ENCODE results near the gene BHLHA15. TPM values are rescaled to one million over a fixed set of nuclear protein-coding genes. Genes with fewer than 3 reads are reported as not detected.

BHLHA15 gene
- total RNA-seq, 3 donors from 2014 or later: 1.3 to 2.8 TPM; not detected in 1

DNA sequence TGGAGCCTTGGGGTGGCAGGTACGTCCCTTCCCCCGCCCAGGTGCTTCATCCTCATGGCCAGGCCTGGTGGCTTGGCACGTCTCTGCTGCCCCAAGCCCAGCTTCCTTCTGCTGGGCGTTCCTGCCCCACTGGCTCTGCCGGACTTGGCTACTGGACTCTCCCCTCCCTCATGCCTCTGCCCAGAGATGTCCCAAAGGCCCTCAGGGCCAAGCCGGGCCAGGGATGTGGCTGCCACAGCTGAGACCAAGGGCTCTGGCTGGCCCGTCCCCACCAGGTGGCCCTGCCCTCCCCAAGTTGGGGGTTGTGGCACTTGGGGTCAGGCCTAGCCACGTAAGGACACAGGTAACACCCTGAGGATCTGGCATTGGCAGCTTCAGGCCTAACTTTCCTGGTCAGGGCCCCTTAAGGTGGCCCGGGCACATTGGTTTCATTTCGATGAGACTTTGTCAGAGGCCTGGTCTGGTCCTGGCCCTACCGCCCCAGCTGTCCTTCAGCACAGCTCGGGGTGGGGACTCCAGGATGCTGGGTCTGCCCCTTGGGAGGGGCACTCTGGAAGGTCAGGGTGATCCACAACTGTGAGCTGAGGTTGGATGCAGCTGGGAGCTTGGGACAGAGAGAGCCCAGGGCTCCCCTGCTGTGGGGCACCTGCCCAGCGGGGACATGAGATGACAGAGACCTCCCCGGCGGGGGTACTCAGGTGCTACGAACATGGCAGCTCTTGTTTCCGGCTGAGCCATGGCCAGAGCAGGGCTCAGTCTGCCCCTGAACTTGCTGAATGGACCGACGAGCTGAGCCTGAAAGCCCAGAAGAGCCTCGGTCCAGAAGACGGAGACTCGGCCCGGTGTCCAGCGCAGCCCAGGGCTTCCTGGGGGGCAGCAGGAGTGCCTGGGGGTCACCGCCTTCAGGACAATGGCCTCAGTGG lies 2.9 kb downstream of the BHLHA15 start:
- peaks cover 3% of the 10 kb centered on the region for H3K4me1 ChIP-seq (ENCODE audit: low read depth)
- no peaks in the 10 kb centered on the region for H3K36me3 ChIP-seq (ENCODE audit: low read depth)
- TF ChIP-seq, protein P1, sequence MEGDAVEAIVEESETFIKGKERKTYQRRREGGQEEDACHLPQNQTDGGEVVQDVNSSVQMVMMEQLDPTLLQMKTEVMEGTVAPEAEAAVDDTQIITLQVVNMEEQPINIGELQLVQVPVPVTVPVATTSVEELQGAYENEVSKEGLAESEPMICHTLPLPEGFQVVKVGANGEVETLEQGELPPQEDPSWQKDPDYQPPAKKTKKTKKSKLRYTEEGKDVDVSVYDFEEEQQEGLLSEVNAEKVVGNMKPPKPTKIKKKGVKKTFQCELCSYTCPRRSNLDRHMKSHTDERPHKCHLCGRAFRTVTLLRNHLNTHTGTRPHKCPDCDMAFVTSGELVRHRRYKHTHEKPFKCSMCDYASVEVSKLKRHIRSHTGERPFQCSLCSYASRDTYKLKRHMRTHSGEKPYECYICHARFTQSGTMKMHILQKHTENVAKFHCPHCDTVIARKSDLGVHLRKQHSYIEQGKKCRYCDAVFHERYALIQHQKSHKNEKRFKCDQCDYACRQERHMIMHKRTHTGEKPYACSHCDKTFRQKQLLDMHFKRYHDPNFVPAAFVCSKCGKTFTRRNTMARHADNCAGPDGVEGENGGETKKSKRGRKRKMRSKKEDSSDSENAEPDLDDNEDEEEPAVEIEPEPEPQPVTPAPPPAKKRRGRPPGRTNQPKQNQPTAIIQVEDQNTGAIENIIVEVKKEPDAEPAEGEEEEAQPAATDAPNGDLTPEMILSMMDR (IDR thresholded peaks at IDR 0.05): no peak
- peak in 1 of 3 donors; percentile 46 for DNase-seq
- no peak overlapping the region for H3K4me3 ChIP-seq
- intact Hi-C loops (cut with DNase I, micrococcal nuclease): no loop called here
- ATAC-seq: peak; percentile 1
- no peaks in the 10 kb centered on the region for H3K9me3 ChIP-seq

DNA sequence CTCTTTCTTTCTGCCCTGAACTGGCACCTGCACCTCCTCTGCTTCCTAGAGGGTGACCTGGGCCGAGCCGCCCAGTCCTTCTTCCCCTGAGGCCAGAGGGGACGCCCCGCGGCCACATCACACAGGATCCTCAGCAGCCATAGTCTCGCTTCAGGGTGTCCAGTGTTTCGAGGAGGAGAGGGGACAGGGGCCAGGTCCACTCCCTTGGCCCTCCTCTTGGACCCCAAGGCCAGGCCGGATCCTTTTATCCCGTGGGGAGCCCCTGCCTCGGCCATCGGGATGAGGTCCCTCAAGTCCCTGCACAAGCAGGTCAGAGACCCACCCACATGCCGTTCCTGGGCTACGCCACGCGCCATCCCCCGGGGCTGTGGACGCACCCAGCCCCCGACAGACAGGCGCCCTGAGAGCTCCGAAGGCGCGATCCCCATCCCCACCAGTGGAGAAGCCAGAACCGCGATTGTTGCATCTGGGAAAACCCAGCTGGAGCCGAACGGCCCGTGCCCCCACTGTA lies 3.6 kb downstream of the BHLHA15 start:
- ATAC-seq (no peak), DNase-seq (peak in 2 of 3 donors; percentile 21 to 52)
- TF ChIP-seq, protein P1 (IDR thresholded peaks at IDR 0.05): no peak
- intact Hi-C loops (cut with DNase I, micrococcal nuclease): no loop called here
- Histone ChIP-seq H3K4me1 (ENCODE audit: low read depth) (peaks cover 3% of the 10 kb centered on the region), H3K4me3 (no peak overlapping the region), H3K36me3 (ENCODE audit: low read depth) (no peaks in the 10 kb centered on the region), H3K9me3 (no peaks in the 10 kb centered on the region)

DNA sequence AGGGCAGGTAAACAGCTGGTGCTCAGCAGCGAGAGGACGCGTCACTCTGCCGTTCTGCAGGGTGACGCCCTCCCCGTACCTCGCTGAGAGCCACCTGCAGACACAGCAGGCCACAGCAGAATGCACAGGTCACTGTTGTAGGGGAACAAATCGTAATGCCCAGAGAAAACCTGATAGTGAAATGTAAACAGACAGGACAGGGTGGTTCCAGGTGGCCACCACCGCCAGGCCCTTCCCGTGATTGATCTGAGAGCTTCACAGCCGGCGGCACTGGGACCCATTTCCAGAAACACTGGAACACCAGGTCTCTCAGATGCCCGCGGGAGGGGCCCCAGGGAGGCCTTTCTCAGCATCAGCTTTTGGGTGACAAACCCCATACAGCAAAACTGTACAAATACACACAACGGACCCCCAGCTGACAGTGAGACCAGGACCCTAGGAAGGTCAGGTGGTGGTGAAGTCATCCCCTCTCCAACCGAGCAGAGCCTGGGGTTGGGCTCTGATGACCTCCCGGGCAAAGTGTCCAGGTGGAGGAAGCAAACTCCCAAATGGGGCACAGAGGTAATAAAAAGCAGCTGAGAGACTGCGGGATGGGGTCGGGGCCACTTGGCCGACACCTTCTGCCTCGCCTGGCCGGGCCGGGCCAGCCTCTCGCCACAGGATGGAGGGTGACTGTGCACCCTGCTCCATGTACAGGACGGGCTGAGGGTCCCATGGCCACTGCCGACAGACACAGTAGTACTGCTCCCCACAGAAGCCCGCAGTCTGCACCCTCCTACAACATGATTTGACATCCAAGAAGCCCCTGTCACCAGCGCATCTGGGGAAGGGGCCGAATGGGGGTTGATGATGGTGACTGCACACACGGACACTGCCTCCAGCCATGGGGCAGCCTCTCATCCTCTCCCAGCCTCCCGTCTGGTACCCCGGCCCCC lies 4.6 kb downstream of the BHLHA15 start:
- no peaks in the 10 kb centered on the region for H3K4me1 ChIP-seq (ENCODE audit: low read depth)
- ATAC-seq: no peak
- H3K4me3 ChIP-seq: no peak overlapping the region
- TF ChIP-seq, protein P1 (IDR thresholded peaks at IDR 0.05): no peak
- intact Hi-C loops (cut with DNase I, micrococcal nuclease): no loop called here
- H3K36me3 ChIP-seq (ENCODE audit: low read depth): no peaks in the 10 kb centered on the region
- no peaks in the 10 kb centered on the region for H3K9me3 ChIP-seq
- peak in 2 of 3 donors; percentile 8 to 39 for DNase-seq

DNA sequence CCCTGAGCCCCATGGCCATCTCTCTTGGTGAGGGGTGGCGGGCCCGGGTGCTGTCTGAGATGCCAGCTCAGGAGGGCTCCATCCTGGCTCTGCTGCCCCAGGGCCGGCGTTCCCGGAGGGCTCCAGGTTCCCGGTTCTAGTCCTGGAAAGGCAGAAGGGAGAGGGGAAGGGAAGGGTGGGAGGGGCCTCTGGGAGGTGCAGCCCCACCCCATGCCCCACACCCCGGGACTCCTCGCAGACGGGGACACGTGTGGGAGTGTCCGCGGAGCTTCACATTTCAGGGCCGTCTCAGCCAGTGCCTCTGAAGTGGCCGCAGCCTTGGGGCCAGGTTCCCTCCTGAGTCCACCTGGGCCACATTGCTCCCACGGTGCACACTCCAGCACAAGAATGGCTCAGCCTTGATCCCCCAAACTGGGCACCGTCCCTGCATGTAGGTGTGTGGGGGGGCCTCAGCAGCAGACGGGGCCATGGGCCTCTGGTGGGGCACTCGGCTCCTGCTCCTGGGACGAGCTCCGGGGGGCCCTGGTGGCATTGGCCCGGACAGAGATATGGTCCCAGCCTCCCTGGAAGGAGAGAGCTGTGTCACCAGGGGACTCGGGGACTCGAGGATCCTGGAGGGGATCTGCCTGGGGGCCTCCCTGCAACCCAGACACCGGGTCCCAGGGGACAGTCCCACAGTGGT lies 5.8 kb downstream of the BHLHA15 start:
- H3K4me1 ChIP-seq (ENCODE audit: low read depth): no peaks in the 10 kb centered on the region
- TF ChIP-seq, protein P1 (IDR thresholded peaks at IDR 0.05): no peak
- DNase-seq (peak in 2 of 3 donors; percentile 16 to 45), ATAC-seq (no peak)
- H3K9me3 ChIP-seq: no peaks in the 10 kb centered on the region
- intact Hi-C loops (cut with DNase I, micrococcal nuclease): no loop called here
- H3K36me3 ChIP-seq (ENCODE audit: low read depth): no peaks in the 10 kb centered on the region
- no peak overlapping the region for H3K4me3 ChIP-seq
